ENCODE data around the gene PCDHGB5. TPM values are rescaled to one million over a fixed set of nuclear protein-coding genes. Genes with fewer than 3 reads are reported as not detected.

Gene PCDHGB5
- polyA plus RNA-seq, 1 donor from 2014 or later: 0.17 TPM

GRCh38 chr5:141402553-141403243 is 5.0 kb downstream of the PCDHGB5 start, which contains the start of gene PCDHGA9:
Gene PCDHGA9, plus strand, starts transcription at chr5:141402778. Its CDS starts 175 bp downstream, at chr5:141402953.
- H3K4me2 ChIP-seq (ENCODE audit: low read length): no peak within 1 kb of the TSS
- H2AFZ ChIP-seq (ENCODE audit: low read depth, low read length): no peak within 1 kb of the TSS
- no peak within 1 kb of the TSS for H3K9ac ChIP-seq (ENCODE audit: low read length)
- no peaks in the 10 kb centered on the region for H4K20me1 ChIP-seq (ENCODE audit: insufficient read depth)
- peaks cover 34% of the 10 kb centered on the region for H3K9me3 ChIP-seq (ENCODE audit: low read length)
- no peaks in the 10 kb centered on the region for H3K27me3 ChIP-seq (ENCODE audit: insufficient read depth, low read depth, low read length)
- peaks cover 4% of the 10 kb centered on the region for H3F3A ChIP-seq (ENCODE audit: insufficient read depth, low read length, poor library complexity, severe bottlenecking)
- H3K4me3 ChIP-seq (ENCODE audit: low read length): no peak within 1 kb of the TSS
- TF ChIP-seq REST (IDR thresholded peaks at IDR 0.05; ENCODE audit: borderline replicate concordance) (no peak), RAD21 (conservative IDR thresholded peaks at IDR 0.05) (no peak), TAF1 (IDR thresholded peaks at IDR 0.05; ENCODE audit: low read depth) (no peak), POLR2AphosphoS5 (IDR thresholded peaks at IDR 0.05) (no peak), MXI1 (conservative IDR thresholded peaks at IDR 0.05; ENCODE audit: poor library complexity, severe bottlenecking) (no peak)
- no peaks in the 10 kb centered on the region for H3K79me2 ChIP-seq (replicated peaks; ENCODE audit: insufficient read depth, low read length)
- no peaks in the 10 kb centered on the region for H3K9me2 ChIP-seq (ENCODE audit: insufficient read depth, low read length)
- H3K36me3 ChIP-seq (ENCODE audit: insufficient read depth, low read length): peaks cover 7% of the 10 kb centered on the region
- H3K27ac ChIP-seq (ENCODE audit: low read length): no peak within 1 kb of the TSS

GRCh38 chr5:141403387-141403786 is 5.6 kb downstream of the PCDHGB5 start:
- no peak overlapping the region for H3K4me2 ChIP-seq (ENCODE audit: low read length)

More at GRCh38 chr5:141403387-141403786, 5.6 kb downstream of the PCDHGB5 start:
- Histone ChIP-seq H3K9ac (ENCODE audit: low read length) (no peak overlapping the region), H3K27ac (ENCODE audit: low read length) (no peak overlapping the region), H3K36me3 (ENCODE audit: insufficient read depth, low read length) (peaks cover 7% of the 10 kb centered on the region), H4K20me1 (ENCODE audit: insufficient read depth) (no peaks in the 10 kb centered on the region), H3K4me3 (ENCODE audit: low read length) (no peak overlapping the region), H3K79me2 (replicated peaks; ENCODE audit: insufficient read depth, low read length) (no peaks in the 10 kb centered on the region), H2AFZ (ENCODE audit: low read depth, low read length) (no peak overlapping the region), H3K9me3 (ENCODE audit: low read length) (peaks cover 34% of the 10 kb centered on the region), H3F3A (ENCODE audit: insufficient read depth, low read length, poor library complexity, severe bottlenecking) (peaks cover 4% of the 10 kb centered on the region), H3K27me3 (ENCODE audit: insufficient read depth, low read depth, low read length) (no peaks in the 10 kb centered on the region), H3K9me2 (ENCODE audit: insufficient read depth, low read length) (no peaks in the 10 kb centered on the region)
- TF ChIP-seq EZH2 (IDR thresholded peaks at IDR 0.05; ENCODE audit: borderline replicate concordance, insufficient read depth, low read length, poor library complexity, severe bottlenecking) (no peak), RAD21 (conservative IDR thresholded peaks at IDR 0.05) (no peak), CTCF (IDR thresholded peaks at IDR 0.05; ENCODE audit: poor library complexity, severe bottlenecking) (no peak), EP300 (conservative IDR thresholded peaks at IDR 0.05; ENCODE audit: poor library complexity, severe bottlenecking) (no peak), REST (IDR thresholded peaks at IDR 0.05; ENCODE audit: borderline replicate concordance) (no peak), POLR2AphosphoS5 (IDR thresholded peaks at IDR 0.05) (no peak), MXI1 (conservative IDR thresholded peaks at IDR 0.05; ENCODE audit: poor library complexity, severe bottlenecking) (no peak), TAF1 (IDR thresholded peaks at IDR 0.05; ENCODE audit: low read depth) (no peak), SMC3 (conservative IDR thresholded peaks at IDR 0.05; ENCODE audit: poor library complexity) (no peak)

All from neural cell (in vitro differentiated cells).